A673 (cell line): ENCODE data around the gene USP32. TPM values are rescaled to one million over a fixed set of nuclear protein-coding genes. Genes with fewer than 3 reads are reported as not detected.
"Not testable (repeated sequence)": the region's sequence is repeated elsewhere in the genome, so short reads cannot be mapped to it uniquely, and the experiment has no call there.

Experiments used
- BruUV-seq: library from RNA; stranded (reverse); fragments of 400-500 nt; replicated peaks from 2 replicates; lab custom pipeline; 2021; lab: Mats Ljungman, UMichigan
- CTCF ChIA-PET: fragments of 300-600 bp; sonication (Branson Sonifier 250); formaldehyde crosslinking; loops from one replicate; lab custom pipeline; 2022; ENCODE audit warnings: antibody characterized with exemption; lab: Charles Lee
- POLR2A ChIA-PET: fragments of 300-600 bp; sonication (Branson Sonifier 250); formaldehyde crosslinking; loops from one replicate; lab custom pipeline; 2022; ENCODE audit warnings: antibody characterized with exemption; ENCODE audit not compliant: low non-redundant PET; lab: Charles Lee
- DNase-seq: peaks from one replicate; pipeline ENCODE4 v3.0.0-alpha.2; 2015; ENCODE audit warnings: low spot score
- H3K27ac ChIP-seq: fragments of 200-600 bp; sonication (generic); 2 replicates; pipeline ENCODE4 v1.5.1; 2016; ENCODE audit warnings: mixed run types, low read depth, mild to moderate bottlenecking, mixed read lengths, antibody characterized with exemption, low read length; ENCODE audit not compliant: poor library complexity, severe bottlenecking
- H3K27me3 ChIP-seq: fragments of 200-600 bp; sonication (generic); replicated peaks from 2 replicates; pipeline ENCODE4 v1.6.1; 2017; ENCODE audit warnings: mixed run types, low read depth, mild to moderate bottlenecking, mixed read lengths, antibody characterized with exemption, low read length; ENCODE audit not compliant: insufficient read depth, poor library complexity
- H3K36me3 ChIP-seq: fragments of 200-600 bp; sonication (generic); 2 replicates; pipeline ENCODE4 v1.6.1; 2016; ENCODE audit warnings: mixed run types, mild to moderate bottlenecking, mixed read lengths, antibody characterized with exemption, low read length; ENCODE audit not compliant: insufficient read depth, poor library complexity, severe bottlenecking
- H3K4me1 ChIP-seq: fragments of 200-600 bp; sonication (generic); 2 replicates; pipeline ENCODE4 v1.6.1; 2017; ENCODE audit warnings: mixed run types, mild to moderate bottlenecking, mixed read lengths, antibody characterized with exemption, low read length; ENCODE audit not compliant: insufficient read depth, poor library complexity, severe bottlenecking
- H3K4me3 ChIP-seq: fragments of 200-600 bp; sonication (generic); 2 replicates; pipeline ENCODE4 v1.5.1; 2016; ENCODE audit warnings: low read depth, mixed run types, mild to moderate bottlenecking, mixed read lengths, low read length; ENCODE audit not compliant: poor library complexity, severe bottlenecking
- H3K9me3 ChIP-seq: fragments of 200-600 bp; sonication (generic); 2 replicates; pipeline ENCODE4 v1.6.1; 2016; ENCODE audit warnings: mixed run types, low read depth, mild to moderate bottlenecking, mixed read lengths, antibody characterized with exemption, low read length; ENCODE audit not compliant: poor library complexity, severe bottlenecking
- EZH2 ChIP-seq: fragments of 200-600 bp; sonication (generic); IDR thresholded peaks from 2 replicates; pipeline ENCODE4 v1.6.1; 2017; ENCODE audit warnings: borderline replicate concordance, low read depth, mild to moderate bottlenecking, mixed read lengths, antibody characterized with exemption, low read length; ENCODE audit not compliant: poor library complexity, severe bottlenecking
- intact Hi-C: fragments of 100-400 bp; cut with micrococcal nuclease; formaldehyde crosslinking; loops from one replicate; pipeline ENCODE4 v1.10.0; 2022; ENCODE audit not compliant: unreplicated experiment
- total RNA-seq: library from RNA; stranded (reverse); gene quantifications from 2 replicates; pipeline ENCODE4 v1.2.3, GENCODE V29; 2021
- TF ChIP-seq, protein P1 (sequence below): fragments of 300-800, 200-600 bp; sonication (generic); conservative IDR thresholded peaks from 2 replicates; pipeline ENCODE4 v1.5.1; 2017; ENCODE audit warnings: low read depth, mild to moderate bottlenecking, antibody characterized with exemption, low read length, moderate library complexity, mixed read lengths

Gene USP32
- total RNA-seq, 1 experiment from 2014 or later, result 54.8 TPM

DNA sequence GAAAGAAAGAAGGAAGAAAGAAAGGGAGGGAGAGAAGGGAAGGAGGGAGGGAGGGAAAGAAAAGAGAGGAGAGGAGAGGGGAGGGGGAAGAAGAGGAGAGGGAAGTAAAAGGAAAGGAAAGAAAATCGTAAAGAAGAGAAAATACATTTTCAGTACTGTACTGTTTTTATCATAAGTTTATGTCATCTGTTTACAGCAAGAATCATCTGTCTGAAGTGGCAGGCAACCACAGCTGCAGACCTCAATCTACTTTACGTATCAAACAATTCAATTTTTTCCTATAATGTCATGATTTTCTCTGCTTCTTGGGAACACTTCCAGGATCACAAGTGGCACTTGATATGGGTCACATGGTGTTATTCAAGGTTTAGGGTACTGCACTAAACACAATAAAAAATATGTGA is 58.3 kb downstream of the USP32 start:
- no peak for DNase-seq

DNA sequence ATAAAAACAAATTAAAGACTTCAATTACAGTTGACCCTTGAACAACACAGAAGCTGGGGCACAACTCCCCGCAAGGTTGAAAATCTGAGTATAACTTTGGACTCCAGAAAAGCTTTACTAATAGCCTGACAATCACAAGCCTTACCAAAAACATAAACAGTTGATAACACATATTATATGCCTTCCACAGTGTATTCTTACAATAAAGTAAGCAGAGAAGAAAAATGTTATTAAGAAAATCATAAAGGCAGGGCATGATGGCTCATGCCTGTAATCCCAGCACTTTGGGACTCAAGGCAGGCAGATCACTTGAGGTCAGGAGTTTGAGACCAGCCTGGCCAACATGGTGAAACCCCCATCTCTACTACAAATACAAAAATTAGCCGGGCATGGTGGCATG is 58.9 kb downstream of the USP32 start:
- H3K27me3 ChIP-seq, CTCF ChIA-PET, H3K9me3 ChIP-seq, H3K4me3 ChIP-seq, BruUV-seq, intact Hi-C loops, H3K36me3 ChIP-seq, DNase-seq, POLR2A ChIA-PET: not testable (repeated sequence)
- Histone ChIP-seq H3K27ac (peak overlapping the region; percentile 29), H3K4me1 (peaks cover 16% of the 10 kb centered on the region)

More for the DNA sequence above, 58.3 kb downstream of the USP32 start:
- no TSS peak for BruUV-seq
- H3K9me3 ChIP-seq, result no peaks in the 10 kb centered on the region
- ChIA-PET POLR2A (no interaction called here), CTCF (no interaction called here)
- H3K4me1 ChIP-seq, result peaks cover 16% of the 10 kb centered on the region
- no peak overlapping the region for H3K27ac ChIP-seq
- no peaks in the 10 kb centered on the region for H3K36me3 ChIP-seq
- intact Hi-C loops, result no loop called here
- TF ChIP-seq, protein P1, sequence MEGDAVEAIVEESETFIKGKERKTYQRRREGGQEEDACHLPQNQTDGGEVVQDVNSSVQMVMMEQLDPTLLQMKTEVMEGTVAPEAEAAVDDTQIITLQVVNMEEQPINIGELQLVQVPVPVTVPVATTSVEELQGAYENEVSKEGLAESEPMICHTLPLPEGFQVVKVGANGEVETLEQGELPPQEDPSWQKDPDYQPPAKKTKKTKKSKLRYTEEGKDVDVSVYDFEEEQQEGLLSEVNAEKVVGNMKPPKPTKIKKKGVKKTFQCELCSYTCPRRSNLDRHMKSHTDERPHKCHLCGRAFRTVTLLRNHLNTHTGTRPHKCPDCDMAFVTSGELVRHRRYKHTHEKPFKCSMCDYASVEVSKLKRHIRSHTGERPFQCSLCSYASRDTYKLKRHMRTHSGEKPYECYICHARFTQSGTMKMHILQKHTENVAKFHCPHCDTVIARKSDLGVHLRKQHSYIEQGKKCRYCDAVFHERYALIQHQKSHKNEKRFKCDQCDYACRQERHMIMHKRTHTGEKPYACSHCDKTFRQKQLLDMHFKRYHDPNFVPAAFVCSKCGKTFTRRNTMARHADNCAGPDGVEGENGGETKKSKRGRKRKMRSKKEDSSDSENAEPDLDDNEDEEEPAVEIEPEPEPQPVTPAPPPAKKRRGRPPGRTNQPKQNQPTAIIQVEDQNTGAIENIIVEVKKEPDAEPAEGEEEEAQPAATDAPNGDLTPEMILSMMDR, result no peak
- no peak for TF ChIP-seq EZH2
- no peaks in the 10 kb centered on the region for H3K27me3 ChIP-seq
- no peak overlapping the region for H3K4me3 ChIP-seq

DNA sequence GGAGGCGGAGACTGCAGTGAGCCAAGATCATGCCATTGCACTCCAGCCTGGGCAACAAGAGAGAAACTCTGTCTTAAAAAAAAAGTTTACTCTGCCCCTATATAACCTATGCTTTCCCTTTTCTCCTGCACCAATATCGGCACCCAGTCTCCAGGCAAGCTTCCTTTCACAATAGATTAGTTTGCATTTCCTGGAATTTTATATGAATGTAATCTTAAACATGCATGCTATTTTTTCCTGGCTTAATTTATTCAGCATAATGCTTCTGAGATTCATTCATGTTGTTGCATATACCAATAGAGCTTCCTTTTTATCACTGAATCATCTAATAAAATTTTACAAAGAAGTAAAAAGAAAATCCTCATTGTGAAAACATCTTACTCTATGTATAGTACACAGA is 59.4 kb downstream of the USP32 start:
- Histone ChIP-seq H3K27ac (peak overlapping the region; percentile 29), H3K4me1 (peaks cover 16% of the 10 kb centered on the region), H3K27me3 (no peaks in the 10 kb centered on the region), H3K9me3 (no peaks in the 10 kb centered on the region), H3K36me3 (no peaks in the 10 kb centered on the region), H3K4me3 (no peak overlapping the region)
- intact Hi-C loops, result no loop called here
- ChIA-PET POLR2A (interaction anchor here (0.6 kb wide), 2 partner anchors 31 to 158 kb away, joined by 3 to 4 read pairs; no protein-coding TSS in a partner anchor), CTCF (no interaction called here)
- no TSS peak for BruUV-seq
- peak; percentile 35 for DNase-seq
- TF ChIP-seq, protein P1, result no peak

DNA sequence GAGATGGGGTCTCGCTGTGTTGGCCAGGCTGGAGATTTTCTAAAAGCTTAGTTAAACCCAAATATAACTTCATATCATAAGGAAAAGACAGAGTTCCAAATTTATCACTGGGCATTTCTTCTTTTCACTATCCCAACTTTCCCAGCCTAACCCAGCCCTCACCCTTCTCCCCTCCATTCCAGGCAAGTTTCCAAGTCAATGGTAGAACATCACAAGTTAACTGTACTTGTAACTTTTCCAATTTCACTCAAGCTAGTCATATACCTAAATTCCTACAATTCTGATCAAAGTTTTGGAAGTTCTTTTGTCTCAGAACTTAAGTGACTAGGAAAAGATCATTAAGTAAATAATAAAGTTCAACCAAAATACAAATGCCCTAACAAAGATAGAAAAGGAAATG is 61.2 kb downstream of the USP32 start:
- H3K4me1 ChIP-seq, result peaks cover 16% of the 10 kb centered on the region
- H3K4me3 ChIP-seq, result no peak overlapping the region
- ChIA-PET POLR2A (no interaction called here), CTCF (no interaction called here)
- TF ChIP-seq EZH2, result no peak
- TF ChIP-seq, protein P1, result no peak
- no peaks in the 10 kb centered on the region for H3K9me3 ChIP-seq
- DNase-seq, result no peak
- no TSS peak for BruUV-seq
- no peaks in the 10 kb centered on the region for H3K36me3 ChIP-seq
- no peaks in the 10 kb centered on the region for H3K27me3 ChIP-seq
- intact Hi-C loops, result no loop called here
- no peak overlapping the region for H3K27ac ChIP-seq
